ENCODE results near the gene AATK.

The AATK gene

GRCh38 chr17:81113158-81113724 lies 52.8 kb downstream of the AATK start:
- DNase-seq (ENCODE audit: low read depth): no peak

- DNase-seq (ENCODE audit: low read depth): no peak
These were observed 53.6 kb downstream of the AATK start for GRCh38 chr17:81112450-81112849.

- DNase-seq (ENCODE audit: low read depth): no peak
These were observed 55.0 kb downstream of the AATK start for GRCh38 chr17:81111066-81111465.

- DNase-seq (ENCODE audit: low read depth): no peak
These were observed 55.5 kb downstream of the AATK start for GRCh38 chr17:81110488-81111040.

DNA sequence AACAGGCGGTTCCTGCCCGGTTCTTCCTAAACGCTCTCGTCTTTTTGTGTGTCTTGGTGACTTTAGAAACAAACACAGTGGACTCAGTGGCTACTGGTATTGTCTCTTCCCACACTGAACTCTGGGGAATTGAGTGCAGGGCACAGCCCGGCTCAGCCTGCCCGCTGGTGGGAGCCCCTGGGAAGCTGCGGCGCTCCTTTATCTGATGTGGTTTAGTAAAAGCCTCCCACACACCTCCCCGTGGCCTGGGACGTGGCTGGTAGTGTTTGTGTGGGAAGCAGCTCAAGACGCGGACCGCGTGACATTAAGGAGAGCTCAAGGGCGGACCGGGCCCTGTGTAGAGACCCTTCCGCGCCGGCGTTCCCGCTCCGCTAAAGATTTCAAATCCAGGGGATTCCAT lies 56.1 kb downstream of the AATK start:
- DNase-seq (ENCODE audit: low read depth): no peak

- no peak for DNase-seq (ENCODE audit: low read depth)
These were observed 57.8 kb downstream of the AATK start for GRCh38 chr17:81108220-81108619.

DNA sequence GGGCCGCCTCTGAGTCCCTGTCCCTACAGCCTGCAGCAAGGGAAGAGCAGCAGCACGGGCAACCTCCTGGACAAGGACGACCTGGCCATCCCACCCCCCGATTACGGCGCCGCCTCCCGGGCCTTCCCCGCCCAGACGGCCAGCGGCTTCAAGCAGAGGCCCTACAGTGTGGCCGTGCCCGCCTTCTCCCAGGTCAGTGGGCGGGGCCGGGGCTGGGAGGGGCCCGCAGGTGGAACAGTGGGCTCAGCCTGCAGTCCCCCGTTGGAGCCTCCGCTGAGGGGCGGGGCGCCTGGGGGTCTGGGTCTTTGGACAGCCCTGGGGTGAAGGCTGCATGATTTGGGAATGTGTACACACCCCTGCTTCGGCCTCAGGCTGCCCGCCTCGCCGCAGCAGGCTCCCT lies 59.3 kb downstream of the AATK start:
- no peak for DNase-seq (ENCODE audit: low read depth)

GRCh38 chr17:81103379-81103778 lies 62.6 kb downstream of the AATK start:
- no peak for DNase-seq (ENCODE audit: low read depth)

DNA sequence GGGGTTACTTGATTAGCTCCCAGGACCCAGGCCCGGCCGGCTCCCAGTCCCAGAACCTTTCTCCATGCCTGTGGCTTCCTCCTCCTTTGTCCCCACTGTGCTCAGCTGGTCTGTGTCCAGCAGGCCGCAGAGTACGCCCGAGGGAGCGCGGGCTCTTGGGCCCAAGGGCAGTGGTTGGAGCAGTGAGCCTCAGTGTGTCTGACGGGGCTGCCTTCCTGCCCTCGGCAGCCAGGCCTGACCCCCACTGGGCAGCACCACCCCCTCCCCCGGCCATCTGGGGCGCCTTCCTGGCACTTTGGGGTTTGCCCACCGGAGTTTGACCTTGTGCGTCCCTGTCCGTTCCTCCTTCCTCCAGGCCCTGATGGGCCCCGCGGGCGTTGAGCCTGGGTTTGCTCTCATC lies 63.2 kb downstream of the AATK start:
- no peak for DNase-seq (ENCODE audit: low read depth)

DNA sequence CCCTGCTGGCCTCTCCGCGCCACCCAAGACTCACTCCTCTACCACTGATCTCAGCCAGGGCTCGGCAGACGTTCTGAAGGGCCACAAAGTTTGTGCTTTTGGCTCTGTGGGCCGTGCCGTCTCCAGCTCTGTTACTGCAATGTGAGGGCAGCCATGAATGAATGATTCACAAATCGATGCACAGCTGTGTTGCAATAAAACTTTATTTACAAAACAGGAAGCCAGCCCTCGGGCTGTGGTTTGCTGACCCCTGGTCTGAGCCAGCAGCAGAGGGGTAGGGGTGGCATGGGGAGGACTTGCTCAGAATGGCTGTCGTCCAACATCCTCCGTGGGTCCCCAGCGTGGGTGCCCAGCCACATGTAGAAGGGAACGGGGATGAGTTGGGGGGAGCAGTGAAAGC lies 63.7 kb downstream of the AATK start:
- no peak for DNase-seq (ENCODE audit: low read depth)

DNA sequence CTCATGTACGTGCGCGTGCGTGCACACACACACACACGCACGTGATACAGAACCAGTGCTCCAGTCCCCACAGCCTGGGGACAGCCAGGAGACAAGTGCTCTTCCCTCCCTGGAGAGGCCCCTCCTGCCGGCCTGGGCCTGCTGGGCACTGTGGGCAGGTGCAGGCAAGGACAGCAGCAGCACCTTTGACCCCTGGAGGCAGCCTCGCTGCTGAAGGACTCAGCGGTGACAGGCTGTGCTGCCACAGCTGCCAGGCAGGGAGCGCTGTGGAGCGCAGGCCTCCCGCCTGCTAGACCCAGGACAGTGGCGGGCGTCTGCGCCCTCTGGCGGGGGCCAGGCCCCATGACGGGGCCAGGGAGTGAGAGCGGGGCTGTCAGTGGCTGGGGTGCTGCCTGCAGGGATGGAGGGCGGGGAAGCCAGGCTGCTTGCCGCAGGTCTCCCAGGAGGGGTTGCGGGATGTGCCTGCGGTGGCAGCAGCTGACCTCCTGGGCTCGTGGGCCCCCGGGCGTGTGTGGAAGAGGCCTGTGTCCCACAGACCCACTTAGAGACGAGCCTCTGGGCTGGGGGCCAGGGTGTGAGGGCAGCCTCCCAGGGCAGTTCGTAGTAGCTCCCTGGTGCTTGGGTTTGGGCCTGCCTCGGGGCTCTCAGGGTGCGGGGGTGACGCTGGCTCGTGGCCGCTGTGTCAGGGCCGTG lies 64.3 kb downstream of the AATK start:
- DNase-seq (ENCODE audit: low read depth): peak; percentile 83

DNA sequence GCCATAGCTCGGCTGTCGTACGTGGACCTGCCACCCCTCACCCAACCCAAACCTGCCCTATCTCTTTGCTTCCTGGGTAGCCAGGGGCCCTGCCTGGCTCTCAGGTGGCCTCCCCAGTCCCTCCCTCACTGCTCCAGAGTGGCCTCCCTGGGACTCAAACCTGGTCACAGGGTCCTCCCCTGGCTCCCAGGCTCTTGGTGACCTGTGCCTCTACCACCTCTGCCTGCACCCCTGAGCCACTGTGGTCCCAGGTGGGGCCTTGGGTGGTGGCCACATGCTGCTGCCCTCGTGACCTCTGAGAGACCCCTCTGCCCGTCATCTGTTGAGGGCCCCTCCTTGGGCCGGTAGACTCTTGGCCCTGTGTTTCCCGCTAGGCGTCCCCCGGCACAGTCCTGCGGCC lies 65.4 kb downstream of the AATK start:
- DNase-seq (ENCODE audit: low read depth): no peak

DNA sequence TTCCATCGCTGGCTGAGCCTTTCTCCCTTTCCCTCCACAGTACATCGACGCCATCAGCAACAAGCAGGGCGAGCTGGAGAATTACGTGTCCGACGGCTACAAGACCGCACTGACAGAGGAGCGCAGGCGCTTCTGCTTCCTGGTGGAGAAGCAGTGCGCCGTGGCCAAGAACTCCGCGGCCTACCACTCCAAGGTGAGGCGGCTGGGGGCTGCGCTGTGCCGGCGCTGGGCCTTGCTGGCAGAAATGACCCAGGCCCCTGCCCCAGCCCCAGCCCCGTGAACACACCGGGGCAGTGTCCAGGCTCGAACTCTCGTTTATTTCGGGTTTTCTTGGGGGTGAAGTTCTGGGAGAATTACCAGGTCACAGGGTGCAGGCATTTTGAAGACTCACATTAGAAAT lies 66.1 kb downstream of the AATK start:
- DNase-seq (ENCODE audit: low read depth): no peak

GRCh38 chr17:81097943-81098308 lies 68.1 kb downstream of the AATK start:
- no peak for DNase-seq (ENCODE audit: low read depth)

DNA sequence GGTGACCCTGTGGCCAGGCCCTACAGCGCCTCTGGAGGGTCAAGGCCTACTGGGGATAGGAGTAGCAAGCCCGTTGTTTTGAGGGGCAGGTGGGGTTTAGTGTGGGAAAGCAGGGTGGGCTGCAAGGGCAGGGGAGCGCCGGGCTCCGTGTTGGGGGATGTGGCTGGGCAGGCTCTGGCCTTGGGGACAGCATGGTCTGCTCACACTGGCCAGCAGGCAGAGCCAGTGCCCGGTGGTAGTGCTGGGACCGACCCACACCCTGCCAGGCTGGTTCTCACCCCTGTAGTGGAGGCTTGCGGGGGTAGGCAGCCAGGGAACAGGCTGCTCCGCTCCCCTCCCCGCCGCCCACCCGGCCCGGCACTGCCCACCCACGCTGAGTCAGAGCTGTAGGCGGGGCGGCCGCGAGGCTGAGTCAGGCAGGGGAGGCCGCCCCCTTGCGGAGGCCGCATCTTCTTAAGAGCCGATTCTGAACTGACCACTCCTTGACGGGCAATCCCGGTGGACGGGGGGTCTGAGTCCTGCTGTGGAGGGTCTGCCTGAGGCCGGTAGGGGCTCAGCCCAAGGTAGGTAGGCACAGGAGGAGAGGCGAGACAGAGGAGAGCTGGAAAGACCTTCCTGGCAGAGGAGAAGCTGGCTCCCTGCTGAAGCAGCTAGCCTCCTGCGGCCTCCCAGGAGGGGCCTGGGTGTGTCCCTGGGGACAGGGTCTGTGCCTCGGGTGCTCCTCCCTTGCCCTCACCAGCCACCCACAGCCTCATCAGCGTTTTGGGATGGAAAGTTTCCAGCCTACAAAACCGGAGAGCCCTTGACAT lies 68.7 kb downstream of the AATK start:
- peak; percentile 22 for DNase-seq (ENCODE audit: low read depth)

- DNase-seq (ENCODE audit: low read depth): no peak
These were observed 69.3 kb downstream of the AATK start for GRCh38 chr17:81096741-81097133.

DNA sequence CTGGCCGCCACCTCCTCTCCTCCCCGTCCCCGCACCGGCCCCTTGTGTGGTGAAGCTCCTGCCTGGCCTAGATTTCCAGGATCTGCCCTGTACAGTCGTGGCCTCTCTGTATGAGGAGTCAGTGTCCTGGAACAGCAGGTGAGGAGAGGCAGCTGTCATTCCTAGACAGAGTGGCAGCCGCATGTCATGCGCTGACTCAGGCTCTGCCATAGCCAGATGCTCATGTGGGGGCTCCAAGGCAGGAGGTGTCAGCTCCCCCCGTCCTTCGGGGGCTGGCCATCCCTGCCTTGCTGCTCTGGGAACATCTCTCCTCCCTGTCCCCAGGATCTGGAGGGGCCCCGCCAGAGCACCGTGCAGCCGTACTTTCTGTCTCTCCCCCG lies 70.6 kb downstream of the AATK start:
- peak; percentile 27 for DNase-seq (ENCODE audit: low read depth)

- peak; percentile 82 for DNase-seq (ENCODE audit: low read depth)
These were observed 71.3 kb downstream of the AATK start for GRCh38 chr17:81094509-81095382.

GRCh38 chr17:81093619-81094508 lies 72.2 kb downstream of the AATK start:
- no peak for DNase-seq (ENCODE audit: low read depth)

GRCh38 chr17:81092518-81093095 lies 73.4 kb downstream of the AATK start:
- no peak for DNase-seq (ENCODE audit: low read depth)
